ENCODE data around the gene NFIC.
"Not testable (repeated sequence)": the region's sequence is repeated elsewhere in the genome, so short reads cannot be mapped to it uniquely, and the experiment has no call there.

Gene NFIC

DNA sequence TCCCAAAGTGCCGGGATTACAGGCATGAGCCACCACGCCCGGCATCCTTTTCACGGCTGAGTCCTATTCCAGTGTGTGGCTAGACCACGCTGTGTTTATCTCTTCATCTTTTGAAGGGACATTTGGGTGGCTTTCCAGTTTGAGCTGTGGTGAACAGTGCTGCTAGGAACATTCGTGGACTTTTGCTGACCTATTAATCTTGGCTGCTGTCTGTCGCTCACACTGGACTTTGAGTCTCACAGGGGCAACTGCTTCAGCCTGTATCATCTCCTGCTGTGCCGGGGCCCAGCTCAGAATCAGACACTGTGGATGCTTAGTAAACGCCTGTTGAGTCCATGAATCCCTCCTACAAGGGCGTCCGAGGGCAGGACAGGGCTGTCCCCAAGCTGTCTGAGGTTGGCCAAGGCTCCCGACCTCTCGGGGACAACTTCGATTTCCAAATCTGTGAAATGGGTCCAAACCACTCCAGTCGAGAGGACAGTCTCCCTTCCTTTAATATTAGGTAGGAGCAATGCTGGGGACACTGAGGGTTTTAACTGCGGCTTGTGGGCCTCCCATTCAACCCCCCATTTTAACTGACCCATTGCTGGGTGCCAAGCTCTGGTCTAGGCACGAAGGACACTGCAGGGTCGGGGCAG lies 65.5 kb downstream of the NFIC start:
- DNase-seq = no peak

- DNase-seq = no peak
Measured at GRCh38 chr19:3433313-3433712, 66.9 kb downstream of the NFIC start.

- no peak for DNase-seq
Measured at GRCh38 chr19:3433805-3434540, 67.6 kb downstream of the NFIC start.

DNA sequence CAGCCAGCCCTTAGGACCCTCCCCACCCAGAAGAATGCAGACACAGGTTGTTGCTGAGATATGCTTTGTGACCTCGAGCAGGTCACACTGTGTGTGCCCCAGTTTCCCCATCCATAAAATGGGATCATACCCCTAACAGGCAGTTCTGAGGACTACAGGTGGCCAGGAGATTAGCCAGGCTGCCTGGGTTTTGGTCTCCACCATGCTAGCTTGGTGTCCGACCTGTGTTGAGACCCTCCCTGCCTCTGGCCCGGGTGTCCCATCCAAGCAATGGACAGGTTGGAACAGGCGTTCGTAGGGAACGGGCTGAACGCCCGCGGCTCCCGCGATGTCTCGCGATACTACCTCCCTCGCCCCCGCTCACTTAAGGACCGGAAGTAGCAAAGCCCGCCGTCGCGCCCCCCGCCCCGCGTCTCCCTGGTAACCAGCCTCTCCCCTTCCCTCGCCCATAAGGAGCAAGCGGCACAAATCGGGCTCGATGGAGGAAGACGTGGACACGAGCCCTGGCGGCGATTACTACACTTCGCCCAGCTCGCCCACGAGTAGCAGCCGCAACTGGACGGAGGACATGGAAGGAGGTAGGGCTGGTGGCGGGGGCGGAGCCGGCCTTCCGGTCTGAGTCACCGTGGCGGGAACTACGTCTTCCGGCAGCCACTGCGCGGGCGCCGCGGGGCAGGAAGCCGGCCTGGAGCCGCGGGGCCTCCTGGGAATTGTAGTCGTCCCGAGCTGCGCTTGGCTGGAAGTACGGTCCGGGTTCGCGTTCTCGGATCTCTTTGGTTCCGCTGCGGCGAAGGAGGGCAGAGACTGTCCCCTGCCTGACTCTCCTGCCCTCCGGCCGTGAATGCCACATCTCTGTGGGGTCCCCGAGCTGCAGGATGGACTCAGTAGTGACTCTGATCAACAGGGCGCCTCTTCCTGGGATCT lies 68.5 kb downstream of the NFIC start:
- DNase-seq = peak; percentile 92 to 95 (median 94)

GRCh38 chr19:3440082-3440481 lies 73.7 kb downstream of the NFIC start:
- peak; percentile 11 to 33 (median 18) for DNase-seq

DNA sequence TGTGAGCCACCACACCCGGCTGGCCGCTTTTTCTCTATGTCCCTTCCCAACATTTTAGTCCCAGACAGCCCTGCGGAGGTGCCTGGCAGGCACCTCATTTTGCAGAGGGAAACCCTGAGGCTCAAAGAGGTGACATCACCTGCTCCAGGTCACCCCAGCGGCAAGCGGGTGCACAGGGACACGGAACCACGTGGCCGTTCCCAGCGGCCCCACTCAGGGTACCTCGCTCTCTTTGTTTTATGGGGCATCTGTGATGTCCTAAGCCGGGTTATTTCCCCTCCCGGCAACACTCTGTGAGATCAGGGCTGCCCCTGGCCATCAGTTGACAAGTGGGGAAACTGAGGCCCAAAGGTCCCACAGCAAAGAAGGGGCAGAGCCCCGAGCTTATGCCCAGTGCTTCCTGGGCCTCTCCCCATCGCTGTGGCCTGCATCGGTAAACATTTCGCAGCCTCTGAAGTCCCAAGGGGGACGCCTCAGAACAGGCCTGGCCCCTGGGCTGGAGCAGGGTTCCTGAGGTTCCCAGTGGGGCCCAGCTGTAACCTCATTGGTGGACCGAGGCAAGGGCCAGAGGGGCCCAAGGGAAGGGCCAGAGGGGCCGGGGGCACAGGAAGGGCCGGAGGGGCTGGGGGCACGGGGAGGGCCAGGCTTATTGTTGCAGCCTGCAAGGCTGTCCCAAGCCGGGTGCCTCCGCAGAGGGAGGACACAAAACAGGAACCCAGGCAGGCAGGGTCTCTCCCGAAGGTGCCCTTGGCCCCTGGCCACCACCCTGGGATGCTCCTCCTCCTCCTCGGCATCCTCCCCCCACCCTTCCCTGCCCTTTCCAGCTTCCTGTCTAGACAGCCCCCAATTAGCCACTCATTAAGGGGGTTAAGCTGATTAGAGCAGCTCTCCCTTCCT lies 75.0 kb downstream of the NFIC start:
- no peak for DNase-seq

GRCh38 chr19:3441986-3442329 lies 75.6 kb downstream of the NFIC start:
- DNase-seq = no peak

- DNase-seq = no peak
Measured at GRCh38 chr19:3442487-3443071, 76.2 kb downstream of the NFIC start.

DNA sequence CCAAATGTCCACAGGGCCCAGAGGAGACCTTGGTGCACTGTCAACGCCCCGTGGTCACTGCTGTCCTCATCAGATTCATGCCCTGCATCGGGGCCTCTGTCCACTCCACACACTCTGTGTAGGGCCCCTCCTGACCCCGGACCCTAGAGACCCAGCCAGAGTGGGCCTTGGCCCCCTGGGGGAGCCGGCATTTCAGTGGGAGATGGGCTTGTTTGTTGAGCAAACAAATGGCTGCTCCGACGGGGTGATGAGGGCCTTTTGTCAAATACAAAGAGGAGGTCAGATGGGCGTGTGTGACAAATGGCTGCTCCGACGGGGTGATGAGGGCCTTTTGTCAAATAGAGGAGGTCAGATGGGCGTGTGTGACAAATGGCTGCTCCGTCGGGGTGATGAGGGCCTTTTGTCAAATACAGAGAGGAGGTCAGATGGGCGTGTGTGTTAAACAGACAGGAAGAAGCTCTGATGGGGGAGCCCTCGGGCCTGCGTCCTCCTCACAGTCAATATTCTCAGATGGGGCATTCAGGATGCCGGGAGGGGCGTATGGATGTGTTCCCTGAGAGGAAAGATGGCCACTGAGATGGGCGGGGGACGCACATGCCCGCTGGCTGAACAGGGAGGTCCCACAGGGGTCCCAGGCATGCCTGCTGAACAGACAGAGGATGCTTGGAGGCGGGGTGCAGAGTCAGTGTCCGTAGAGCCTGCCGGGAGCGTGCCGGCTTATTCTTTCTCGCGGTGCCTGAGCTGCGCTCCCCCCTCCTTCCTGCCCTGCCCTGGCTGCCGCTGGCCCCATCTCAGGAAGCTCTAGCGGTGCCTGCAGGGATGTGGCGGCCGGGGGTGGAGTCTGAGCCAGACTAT lies 77.7 kb downstream of the NFIC start:
- DNase-seq = no peak

GRCh38 chr19:3444695-3445234 lies 78.4 kb downstream of the NFIC start:
- no peak for DNase-seq

- not testable (repeated sequence) for DNase-seq
Measured at GRCh38 chr19:3446657-3447056, 80.3 kb downstream of the NFIC start.

DNA sequence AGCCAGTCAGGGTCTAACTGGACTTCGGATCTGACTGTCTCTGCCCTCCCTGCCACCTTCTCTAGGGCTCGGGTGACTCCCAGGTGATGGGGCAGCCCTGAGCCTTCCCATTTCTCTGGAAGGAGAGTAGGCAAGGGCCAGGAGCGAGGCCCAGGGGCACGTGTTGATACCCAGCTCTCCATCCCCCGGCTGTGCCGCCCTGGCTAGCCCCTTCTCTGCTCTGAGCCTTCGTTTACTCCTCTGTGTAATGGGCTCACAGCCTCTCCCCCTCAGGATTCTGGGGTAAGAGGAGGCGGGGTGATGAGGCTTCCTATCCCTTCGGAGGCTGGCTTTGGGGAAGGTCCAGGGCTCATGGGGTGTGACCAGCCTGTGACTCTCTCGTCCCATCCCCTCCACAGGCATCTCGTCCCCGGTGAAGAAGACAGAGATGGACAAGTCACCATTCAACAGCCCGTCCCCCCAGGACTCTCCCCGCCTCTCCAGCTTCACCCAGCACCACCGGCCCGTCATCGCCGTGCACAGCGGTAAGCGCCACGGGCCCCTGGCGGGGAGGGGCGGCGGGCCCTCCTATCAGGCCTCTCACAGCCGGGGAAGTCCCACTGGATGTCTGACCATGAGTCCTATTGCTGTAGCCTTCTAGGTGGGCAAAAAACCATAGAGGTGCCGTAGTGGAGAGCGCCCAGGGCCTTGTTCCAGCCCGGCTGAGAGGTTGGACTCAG lies 82.4 kb downstream of the NFIC start:
- no peak for DNase-seq

DNA sequence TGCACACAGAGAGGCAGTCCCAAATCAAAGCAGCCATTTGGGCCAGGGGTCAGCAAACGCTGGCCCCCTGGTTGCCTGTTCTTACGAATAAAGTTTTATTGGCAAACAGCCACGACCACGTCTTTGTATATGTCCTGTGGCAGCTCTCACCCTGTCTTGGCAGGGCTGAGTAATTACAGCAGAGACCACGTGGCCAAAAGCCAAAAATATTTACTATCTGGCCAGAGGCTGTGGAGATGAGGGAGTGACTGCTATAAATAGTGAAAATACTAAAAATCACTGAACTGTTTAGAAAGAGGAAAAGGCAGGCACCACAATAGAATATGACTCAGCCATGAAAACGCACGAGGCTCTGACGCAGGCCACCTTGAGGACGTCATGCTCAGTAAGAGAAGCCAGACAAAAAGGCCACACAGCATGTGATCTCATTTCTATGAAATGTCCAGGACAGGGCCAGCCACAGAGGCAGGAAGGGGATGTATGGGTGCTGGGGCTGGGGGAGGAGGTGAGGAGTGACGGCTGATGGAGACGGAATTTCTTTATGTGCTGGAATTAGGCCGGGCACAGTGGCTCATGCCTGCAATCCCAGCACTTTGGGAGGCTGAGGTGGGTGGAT lies 84.5 kb downstream of the NFIC start:
- DNase-seq = no peak

GRCh38 chr19:3451451-3451866 lies 85.1 kb downstream of the NFIC start:
- no peak for DNase-seq

- DNase-seq = no peak
Measured at GRCh38 chr19:3452171-3452941, 86.0 kb downstream of the NFIC start.

DNA sequence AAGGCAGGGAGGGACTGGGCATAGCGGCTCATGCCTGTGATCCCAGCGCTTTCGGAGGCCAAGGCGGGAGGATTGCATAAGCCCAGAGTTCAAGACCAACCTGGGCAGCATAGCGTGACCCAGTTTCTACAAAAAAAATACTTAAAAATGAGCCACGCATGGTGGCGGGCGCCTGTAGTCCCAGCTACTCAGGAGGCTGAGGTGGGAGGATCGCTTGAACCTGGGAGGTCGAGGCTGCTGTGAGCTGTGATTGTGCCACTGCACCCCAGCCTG lies 86.5 kb downstream of the NFIC start:
- not testable (repeated sequence) for DNase-seq

DNA sequence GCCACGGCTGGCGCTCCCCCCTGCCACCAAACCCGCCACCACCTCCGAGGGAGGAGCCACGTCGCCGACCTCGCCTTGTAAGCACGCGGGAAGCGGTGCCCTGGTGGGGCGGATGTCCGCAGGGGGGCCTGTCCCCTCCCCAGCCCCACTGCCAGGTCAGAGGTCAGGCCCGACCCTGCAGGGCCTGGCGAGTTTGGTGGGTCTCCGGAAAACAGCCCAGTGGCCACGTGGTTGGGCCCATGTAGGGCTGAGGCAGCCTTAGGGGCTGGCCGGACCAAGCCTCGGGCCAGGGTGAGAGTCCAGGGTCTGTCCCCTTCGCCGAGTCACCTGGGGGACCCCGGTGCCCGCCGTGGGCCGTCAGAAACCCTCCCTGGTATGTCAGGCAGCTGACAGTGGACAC lies 87.5 kb downstream of the NFIC start:
- no peak for DNase-seq

- DNase-seq = no peak
Measured at GRCh38 chr19:3454656-3455392, 88.4 kb downstream of the NFIC start.
